HepG2 (cell line): ENCODE measurements around the gene SIRPA.

ENCODE experiments used
- CBX1 ChIP-seq: IDR thresholded peaks from one replicate; pipeline ENCODE4 v1.6.1; 2016; ENCODE audit warnings: antibody characterized with exemption, low read depth
- CEBPB ChIP-seq: IDR thresholded peaks from 2 replicates; pipeline ENCODE4 v1.6.1; 2011; ENCODE audit warnings: low read depth, low read length, improper control_type of control experiment, borderline replicate concordance
- CHD4 ChIP-seq: fragments of 200-600 bp; sonication (generic); IDR thresholded peaks from 2 replicates; pipeline ENCODE4 v1.7.0; 2017; ENCODE audit warnings: mild to moderate bottlenecking, low read length, borderline replicate concordance
- CTCF ChIP-seq: sonication (generic); formaldehyde crosslinking; IDR thresholded peaks from 2 replicates; pipeline ENCODE4 v1.5.0; 2020; ENCODE audit warnings: mild to moderate bottlenecking, missing genetic modification reagents, moderate library complexity
- ERF ChIP-seq: IDR thresholded peaks from 2 replicates; pipeline ENCODE4 v1.6.1; 2018; ENCODE audit warnings: missing biosample characterization, missing genetic modification reagents
- ETV6 ChIP-seq: sonication (generic); formaldehyde crosslinking; conservative IDR thresholded peaks from 2 replicates; pipeline ENCODE4 v1.4.0; 2020; ENCODE audit warnings: missing genetic modification reagents
- EZH2 ChIP-seq: conservative IDR thresholded peaks from 2 replicates; pipeline ENCODE4 v1.6.1; 2012; ENCODE audit warnings: mild to moderate bottlenecking, low read depth, low read length, moderate library complexity
- IKZF1 ChIP-seq: fragments of 450-650 bp; IDR thresholded peaks from 2 replicates; pipeline ENCODE4 v1.7.1; 2016
- POLR2G ChIP-seq: fragments of 200-400 bp; formaldehyde crosslinking; IDR thresholded peaks from 2 replicates; pipeline ENCODE4 v1.6.1; 2018; ENCODE audit warnings: mild to moderate bottlenecking, low read depth, low read length, moderate library complexity
- RAD21 ChIP-seq: fragments of 450-650 bp; formaldehyde crosslinking; IDR thresholded peaks from 2 replicates; pipeline ENCODE4 v1.5.0; 2020; ENCODE audit warnings: mild to moderate bottlenecking
- THAP7 ChIP-seq: sonication (generic); formaldehyde crosslinking; IDR thresholded peaks from 2 replicates; pipeline ENCODE4 v1.8.1; 2023; ENCODE audit warnings: mild to moderate bottlenecking, missing genetic modification reagents
- U2AF2 ChIP-seq: fragments of 200-400 bp; formaldehyde crosslinking; IDR thresholded peaks from 2 replicates; pipeline ENCODE4 v1.6.1; 2017; ENCODE audit warnings: low read depth, mild to moderate bottlenecking, low read length
- USF2 ChIP-seq, 2 experiments: sonication (generic) in 1 of 2; formaldehyde crosslinking in 1 of 2; IDR thresholded peaks; 2 replicates each; pipeline versions ENCODE4 v1.5.1 to v1.6.1; 2011 to 2020; ENCODE audit warnings: borderline replicate concordance in 1 of 2, low read depth in 1 of 2, low read length in 1 of 2, mild to moderate bottlenecking in 1 of 2, missing genetic modification reagents in 1 of 2, moderate library complexity in 1 of 2
- ZNF704 ChIP-seq: sonication (generic); formaldehyde crosslinking; IDR thresholded peaks from 2 replicates; pipeline ENCODE4 v1.8.1; 2023; ENCODE audit warnings: mild to moderate bottlenecking, inconsistent platforms, moderate library complexity, missing genetic modification reagents, borderline replicate concordance

GRCh38 chr20:1958426-1958825, 63.2 kb downstream of the SIRPA start:
- TF ChIP-seq THAP7 (no peak), EZH2 (no peak), RAD21 (CRISPR knock-in tag) (no peak), ETV6 (CRISPR knock-in tag) (no peak), POLR2G (no peak), CTCF (CRISPR knock-in tag) (no peak), ERF (CRISPR knock-in tag) (no peak), IKZF1 (no peak), ZNF704 (no peak), U2AF2 (no peak), USF2 (IDR thresholded peaks at IDR 0.05; ENCODE audit: low read depth, low read length) (no peak), USF2 (CRISPR knock-in tag; IDR thresholded peaks at IDR 0.05; ENCODE audit: borderline replicate concordance) (no peak), CEBPB (no peak), CHD4 (no peak), CBX1 (no peak)
